HG02884 (cell line): Measurements from ENCODE around the gene IBA57.

Source experiments
- ATAC-seq: cut with Tn5 transposase; IDR thresholded peaks from one replicate; pipeline ENCODE4 v1.9.1; 2021; ENCODE audit warnings: mild to moderate bottlenecking, moderate library complexity; ENCODE audit not compliant: unreplicated experiment

IBA57 gene

DNA sequence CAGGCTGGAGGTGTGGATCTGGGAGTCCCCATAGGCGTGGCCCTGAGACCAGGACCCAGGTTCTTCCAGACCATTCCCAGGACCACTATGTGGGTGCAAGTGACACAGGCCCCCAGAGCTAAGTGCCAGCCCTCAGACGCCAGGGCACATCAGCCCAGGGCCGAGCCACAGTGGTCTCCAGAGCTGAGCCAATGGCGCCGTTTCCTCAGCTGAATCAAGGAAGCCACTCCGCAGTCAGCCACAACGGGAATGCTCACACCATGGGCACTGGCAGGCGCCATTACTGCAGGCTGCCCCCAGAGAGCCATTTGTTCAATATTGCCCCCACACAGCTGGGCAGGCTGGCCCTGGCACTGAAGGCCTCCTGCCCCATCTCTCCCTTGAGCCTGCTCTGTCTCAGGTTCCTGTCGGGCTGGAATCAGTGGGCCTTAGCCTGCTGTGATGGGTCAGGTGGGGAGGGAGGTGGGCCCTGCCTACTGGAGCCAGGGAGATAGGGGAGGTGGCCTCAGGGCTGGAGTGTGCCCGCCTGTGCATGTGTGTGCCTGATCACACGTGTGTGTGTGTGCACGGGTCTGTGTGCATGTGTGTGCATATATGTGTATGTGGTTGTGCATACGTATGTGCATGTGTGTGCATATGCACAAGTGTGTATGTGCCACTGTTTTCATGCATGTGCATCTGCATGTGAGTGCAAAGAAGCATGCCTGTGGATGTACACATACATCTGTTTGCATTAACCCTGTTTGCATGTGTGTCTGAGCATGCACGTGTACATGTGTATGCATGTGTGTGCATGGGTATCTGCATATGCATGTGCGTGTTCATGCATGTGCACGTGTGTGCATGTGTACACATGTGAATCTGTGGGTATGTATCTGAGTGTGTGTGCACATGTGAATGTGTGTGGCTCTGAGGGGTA is 9.7 kb upstream of the IBA57 start:
- no peak for ATAC-seq

DNA sequence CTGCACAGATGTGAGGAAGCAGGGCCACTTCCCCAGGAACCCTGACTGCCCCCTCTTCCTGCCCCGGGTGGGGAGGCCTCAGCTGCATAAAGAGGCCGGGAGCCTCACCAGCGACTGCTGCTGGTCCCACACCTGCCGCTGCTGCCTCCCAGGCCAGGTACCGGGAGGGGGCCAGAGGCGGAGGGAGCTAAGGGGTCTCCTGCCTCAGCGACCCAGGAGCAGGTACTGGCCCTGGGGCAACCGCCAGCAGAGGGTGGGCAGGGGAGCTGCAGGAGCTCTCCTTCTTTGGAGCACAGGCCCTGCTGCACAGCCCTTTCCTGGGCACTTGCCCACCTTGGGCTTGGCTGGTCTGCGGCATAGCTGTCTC is 9.1 kb upstream of the IBA57 start:
- no peak for ATAC-seq

DNA sequence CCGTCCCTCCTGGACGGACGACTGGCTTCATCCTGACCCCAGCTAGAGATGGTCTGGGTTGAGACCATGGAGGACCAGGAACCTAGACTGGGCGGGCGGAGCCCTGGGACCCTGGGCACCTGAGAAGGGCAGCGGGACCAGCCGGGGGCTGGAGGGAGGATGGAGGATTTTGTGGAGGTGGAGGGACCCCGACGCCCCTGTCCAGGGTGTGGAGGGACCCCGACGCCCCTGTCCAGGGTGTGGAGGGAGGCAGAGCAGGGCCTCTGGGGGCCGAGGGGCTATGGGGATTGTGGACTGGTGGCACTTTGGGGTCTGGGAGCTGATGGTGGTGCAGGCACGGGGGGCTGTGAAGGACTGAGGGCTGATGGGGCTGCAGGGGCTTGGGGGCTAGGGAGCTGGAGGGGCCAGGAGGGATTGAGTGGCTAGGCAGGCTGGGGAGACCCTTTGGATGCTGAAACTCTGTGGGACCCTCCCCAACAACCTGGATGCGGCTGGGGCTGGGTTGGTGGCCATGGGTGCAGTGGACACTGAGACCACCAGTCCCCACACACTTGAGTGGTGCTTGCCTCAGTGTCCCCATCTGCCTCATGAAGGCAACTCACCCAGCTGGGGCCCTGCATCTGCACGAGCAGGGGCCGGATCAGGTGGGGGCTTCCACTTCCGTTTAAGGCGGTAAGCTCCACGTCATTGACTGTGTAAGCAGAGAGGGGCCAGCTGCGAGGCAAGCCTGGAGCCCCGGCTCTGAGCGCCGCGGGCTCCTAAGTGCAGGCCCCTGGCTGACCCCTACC is 8.5 kb upstream of the IBA57 start:
- ATAC-seq, result no peak

DNA sequence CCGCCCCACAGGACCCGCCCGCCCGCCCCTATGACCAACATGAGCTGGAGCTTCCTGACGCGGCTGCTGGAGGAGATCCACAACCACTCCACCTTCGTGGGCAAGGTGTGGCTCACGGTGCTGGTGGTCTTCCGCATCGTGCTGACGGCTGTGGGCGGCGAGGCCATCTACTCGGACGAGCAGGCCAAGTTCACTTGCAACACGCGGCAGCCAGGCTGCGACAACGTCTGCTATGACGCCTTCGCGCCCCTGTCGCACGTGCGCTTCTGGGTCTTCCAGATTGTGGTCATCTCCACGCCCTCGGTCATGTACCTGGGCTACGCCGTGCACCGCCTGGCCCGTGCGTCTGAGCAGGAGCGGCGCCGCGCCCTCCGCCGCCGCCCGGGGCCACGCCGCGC is 7.9 kb upstream of the IBA57 start:
- ATAC-seq, result no peak

DNA sequence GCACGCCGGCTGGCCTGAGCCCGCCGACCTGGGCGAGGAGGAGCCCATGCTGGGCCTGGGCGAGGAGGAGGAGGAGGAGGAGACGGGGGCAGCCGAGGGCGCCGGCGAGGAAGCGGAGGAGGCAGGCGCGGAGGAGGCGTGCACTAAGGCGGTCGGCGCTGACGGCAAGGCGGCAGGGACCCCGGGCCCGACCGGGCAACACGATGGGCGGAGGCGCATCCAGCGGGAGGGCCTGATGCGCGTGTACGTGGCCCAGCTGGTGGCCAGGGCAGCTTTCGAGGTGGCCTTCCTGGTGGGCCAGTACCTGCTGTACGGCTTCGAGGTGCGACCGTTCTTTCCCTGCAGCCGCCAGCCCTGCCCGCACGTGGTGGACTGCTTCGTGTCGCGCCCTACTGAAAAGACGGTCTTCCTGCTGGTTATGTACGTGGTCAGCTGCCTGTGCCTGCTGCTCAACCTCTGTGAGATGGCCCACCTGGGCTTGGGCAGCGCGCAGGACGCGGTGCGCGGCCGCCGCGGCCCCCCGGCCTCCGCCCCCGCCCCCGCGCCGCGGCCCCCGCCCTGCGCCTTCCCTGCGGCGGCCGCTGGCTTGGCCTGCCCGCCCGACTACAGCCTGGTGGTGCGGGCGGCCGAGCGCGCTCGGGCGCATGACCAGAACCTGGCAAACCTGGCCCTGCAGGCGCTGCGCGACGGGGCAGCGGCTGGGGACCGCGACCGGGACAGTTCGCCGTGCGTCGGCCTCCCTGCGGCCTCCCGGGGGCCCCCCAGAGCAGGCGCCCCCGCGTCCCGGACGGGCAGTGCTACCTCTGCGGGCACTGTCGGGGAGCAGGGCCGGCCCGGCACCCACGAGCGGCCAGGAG is 7.2 kb upstream of the IBA57 start:
- ATAC-seq, result no peak

DNA sequence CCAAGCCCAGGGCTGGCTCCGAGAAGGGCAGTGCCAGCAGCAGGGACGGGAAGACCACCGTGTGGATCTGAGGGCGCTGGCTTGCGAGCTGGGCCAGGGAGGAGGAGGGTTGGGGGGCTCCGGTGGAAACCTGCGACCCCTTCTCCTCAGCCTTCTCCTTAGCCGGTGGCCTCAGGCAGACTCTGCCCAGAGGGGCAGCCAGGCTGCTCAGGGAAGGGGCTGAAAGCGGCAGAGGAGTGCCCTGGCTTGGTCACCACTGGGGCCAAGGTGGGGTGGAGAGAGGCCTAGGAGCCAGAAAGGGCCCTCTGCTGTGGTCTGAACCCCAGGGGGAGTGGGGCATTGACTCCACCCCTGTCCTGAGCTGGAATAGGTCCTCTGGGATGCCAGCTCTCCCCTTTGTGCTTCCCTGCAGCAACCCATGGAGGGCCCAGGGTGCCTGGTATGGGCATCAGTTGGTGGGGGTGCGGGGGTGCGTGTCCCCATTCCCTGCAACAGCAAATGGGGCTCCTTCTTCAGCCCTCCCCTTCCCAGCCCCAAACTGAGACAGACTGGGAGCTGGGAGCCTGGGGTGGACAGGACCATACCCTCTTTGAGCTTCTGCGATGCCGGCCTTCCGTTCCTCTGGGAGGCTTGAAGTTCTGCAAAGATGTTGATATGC is 6.5 kb upstream of the IBA57 start:
- ATAC-seq, result no peak

DNA sequence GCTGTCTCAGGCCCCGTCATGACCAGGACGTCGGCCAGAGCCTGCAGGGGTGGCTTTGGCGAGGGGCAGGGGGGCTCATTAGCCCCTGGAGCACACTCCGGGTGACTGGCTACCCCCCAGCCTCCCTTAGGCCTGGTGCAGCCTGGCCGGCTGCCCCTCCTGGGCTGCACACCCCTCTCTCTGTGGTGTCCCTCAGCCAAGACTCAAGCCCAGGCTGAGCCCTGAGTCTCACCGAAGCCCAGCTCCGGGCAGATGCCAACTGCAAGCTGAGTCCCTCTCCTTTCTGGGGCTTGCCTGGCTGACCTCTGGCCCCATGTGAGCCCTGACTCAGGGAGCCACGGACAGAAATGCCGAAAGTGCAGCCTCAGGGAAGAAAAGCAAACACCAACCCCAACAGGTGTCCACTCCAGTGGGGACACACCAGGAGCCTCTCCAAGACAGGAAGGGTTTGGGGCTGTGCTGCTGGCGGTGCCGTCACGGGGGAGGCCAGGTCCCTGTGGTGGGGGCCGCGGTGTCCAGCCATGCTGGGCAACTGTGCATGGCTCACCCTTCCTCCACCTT is 5.3 kb upstream of the IBA57 start:
- no peak for ATAC-seq

DNA sequence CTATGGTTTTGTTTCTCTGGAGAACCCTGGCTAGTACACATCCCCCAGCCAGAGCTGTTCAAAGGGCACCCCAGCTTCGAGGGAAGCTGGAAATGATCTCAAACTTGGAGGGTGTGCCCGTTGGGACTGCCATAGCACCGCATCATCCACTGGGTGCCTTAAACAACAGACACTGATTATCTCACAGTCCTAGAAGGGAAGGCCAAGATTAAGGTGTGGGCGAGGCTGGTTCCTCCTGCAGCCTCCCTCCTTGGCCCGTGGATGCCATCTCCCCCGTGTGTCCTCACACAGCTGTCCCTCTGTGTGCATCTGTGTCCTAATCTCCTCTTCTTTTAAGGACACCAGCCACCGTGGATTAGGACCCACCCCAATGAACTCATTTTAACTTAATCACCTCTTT is 4.2 kb upstream of the IBA57 start:
- ATAC-seq, result no peak

DNA sequence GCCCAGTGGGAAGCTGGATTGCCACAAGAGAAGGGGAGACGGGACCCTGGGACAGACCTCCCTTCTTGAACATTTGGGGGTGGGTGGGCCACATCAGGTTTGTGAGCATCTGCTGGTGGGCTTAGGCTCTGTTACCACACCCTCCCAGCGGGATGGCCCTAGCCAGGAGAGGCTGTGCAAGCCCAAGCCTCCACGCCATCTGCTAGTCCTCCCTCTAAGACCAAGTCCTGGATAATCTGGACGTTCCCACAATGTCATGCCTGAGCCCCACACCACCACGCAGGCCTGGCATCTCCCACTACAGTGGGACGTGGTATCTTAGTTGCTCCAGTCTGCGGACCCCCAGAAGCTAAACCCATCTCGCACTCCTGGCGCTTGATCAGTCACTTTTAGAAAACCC is 3.7 kb upstream of the IBA57 start:
- no peak for ATAC-seq

DNA sequence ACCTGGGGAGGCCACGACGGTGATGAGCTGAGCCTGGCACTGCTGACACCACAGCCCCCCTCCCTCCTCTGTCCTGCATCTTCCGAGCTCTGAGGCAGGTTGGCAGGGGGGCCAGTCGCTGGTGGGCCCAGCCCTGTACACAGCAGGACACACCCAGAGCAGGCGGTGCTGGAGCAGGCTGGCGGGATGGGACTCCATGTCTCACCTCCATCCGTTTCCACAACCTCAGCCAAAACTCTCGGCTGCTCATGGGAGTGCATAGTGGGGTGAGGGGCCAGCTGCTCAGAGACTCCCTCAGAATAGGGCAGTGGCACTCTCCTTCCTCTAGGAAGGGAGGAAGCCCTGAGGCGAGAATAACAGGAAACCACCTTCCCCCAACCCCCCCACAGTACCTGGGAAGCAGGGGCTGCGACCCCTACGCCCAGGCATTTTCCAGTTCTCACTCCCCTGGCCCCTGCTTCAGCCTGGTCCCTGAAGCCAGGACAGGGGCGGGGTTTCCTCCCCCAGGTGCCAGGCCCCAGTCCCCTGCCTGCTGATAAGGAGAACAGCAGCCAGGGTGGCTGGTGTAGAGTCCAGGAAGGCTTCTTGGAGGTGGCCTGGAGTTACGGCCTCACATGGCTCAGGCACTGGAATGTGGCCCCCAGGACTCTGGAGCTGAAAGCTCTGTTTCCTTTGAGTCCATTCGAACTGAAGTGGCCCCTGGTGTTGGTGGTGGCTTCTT is 3.2 kb upstream of the IBA57 start:
- no peak for ATAC-seq

DNA sequence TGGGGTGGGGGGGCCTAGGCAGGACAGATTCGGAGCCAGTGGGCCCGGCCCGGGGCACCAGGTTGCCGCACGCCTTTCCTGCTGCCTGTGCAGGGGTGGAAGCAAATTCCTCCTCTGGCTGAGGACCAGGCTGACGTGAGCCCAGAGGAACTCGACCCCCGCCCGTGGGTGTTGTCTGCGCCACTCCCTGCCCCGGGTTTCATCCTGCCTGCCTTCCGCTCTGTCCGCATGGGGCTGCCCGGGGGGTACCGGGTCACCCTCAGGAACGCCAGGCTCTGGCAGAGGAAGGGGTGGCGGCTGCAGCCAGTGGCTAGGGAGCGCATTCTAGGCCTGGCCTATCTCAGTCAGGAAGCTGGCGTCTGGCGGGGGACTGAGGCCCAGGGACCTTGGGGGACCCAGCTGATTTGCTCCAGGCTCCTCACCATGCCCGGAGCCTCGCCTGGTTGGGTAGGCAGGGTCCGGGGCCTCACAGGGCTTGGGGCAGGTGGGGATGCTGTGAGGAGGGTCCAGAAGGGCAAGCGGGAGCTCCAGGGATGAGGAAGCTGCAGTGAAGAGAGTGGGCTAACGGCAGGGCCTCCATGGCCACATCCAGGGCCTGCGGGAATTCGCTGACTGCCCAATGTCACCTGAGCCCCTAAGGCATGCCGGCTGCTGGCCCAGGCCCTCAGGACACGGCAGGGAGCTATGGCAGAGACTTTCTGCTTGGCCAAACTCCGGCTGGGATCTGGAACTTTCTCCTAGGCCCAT is 2.4 kb upstream of the IBA57 start:
- ATAC-seq, result no peak

DNA sequence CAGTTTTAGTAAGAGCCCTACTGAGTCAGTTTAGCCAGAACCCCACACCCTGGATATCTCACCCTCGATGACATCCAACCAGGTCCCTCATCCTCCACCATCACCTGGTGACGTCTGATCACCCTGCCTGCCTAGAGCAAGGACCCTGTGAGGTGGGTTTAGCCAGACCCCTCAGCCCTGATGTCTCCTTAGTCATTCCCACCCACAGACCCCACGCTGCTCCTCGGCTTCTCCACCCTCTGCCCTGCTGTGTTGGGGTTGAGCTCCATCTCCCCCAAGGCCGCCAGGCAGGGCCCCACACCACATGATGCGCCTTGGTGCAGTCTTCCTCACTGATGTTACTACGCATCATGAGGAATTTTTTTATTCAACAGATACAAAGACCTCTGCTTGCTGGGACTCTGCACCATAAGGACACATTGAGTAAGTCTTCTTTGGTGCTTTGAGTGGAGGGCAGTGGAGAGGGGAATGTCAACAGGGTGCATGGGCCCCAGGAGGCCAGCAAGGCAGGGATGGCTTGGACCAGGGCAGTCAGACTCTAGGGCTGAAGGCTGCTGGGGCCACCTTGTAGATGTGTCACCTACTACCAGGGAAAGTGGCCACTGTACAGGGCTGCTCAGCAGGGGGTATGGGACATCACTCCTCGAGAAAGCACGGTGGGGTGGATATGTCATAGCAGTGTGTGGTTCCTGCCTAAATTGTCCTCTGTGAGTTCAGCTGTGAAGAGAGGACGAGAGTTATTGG is 1.7 kb upstream of the IBA57 start:
- ATAC-seq, result no peak

DNA sequence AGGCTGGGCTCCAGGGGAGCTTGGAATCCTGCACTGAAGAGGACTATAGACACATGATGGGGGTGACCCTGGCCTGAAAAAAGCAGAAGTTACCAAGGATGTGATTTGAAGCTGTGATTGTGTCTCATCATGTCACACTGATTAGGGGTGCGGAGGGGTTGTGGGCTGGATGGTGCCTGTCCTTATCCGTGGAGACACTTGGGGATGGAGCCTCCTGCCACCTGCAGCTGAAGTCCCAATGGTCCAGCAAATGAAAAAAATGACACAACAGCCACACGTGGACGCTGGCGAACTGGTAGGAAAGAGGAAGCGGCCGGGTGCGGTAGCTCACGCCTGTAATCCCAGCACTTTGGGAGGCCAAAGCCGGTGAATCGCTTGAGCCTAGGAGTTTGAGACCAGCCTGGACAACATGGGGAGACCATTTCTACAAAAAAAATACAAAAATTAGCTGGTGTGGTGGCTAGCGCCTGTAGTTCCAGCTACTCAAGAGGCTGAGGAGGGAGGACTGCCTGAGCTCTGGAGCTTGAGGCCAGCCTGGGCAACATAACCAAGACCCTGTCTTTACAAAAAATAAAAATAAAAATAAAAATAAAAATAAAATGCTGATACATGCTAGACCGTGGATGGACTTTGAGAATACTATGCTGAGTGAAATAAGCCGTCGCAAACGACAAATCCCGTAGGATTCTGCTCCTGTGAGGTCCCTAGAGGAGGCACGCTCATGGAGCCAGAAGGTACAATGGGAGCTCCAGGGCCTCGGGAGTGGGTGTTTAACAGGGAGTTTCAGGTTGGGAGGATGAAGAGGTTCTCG is 838 bp upstream of the IBA57 start:
- ATAC-seq, result peak; percentile 0

DNA sequence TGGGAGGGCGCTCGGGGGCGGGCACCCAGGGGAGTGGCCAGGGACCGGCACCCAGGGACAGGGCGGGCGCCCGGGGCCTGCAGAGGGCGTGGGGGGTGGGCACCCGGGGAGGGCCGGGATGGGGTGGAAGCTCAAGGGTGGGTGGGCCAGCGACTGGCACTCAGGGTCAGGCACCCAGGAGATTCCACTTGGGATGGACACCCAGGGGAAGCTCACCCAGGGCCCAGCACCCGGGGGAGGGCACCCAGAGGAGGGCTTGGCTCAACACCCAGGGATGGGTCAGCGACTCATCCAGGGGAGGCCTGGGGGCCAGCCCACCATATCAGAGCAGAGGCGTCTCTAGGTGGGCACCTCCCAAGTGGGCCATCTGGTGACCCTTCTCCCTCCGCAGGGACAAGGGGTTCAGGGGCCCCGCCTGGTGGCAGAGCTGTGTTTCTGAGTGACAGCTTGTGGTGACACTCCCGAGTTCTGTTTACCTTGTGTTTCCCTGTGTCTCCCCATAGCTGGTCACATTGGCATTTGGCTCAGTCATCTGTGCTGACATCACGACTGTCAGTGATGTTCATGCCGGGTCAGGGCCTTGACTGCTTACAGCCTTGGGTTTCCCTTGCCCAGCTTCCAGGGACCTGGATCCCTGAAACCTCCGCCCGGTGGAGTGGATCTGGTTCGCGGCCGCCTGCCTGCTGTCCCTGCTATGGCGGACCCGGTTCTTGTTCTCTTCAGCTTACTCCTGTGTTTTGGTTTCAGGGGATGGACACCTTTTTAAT is 749 bp downstream of the IBA57 start:
- ATAC-seq, result peak; percentile 13

DNA sequence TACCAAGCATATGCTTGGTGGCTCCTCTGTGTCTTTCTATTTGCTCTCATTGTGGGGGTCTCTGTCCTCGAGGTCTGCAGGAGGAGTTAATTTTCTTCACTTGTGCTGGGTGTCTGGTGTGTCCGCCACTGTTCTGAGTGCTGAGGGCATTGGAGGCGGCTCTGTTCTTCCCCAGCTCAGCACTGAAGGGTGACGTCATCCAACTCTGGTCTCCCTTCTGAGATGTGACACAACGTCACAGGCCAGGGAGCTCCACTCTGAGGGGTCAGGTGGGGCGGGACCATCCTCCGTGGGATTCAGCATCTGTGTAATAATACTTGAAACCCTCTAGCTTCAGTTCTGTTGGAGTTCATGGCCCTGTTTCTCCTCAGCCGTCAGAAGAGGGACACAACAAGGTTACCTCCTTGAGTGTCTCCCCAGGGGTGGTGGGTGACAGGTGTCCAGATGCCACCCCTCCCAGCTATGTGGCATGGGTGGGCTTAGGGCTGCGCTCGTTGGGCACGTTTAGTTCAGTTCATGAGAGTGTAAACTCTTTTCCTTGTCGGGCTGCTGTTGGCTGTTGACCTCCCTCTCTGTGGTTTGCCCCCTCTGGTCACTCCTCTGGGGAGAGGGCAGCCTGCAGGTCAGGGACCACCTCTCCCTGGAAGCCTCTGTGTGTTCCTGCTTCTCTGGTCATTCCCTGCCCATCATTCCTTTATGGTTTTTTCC is 3.1 kb downstream of the IBA57 start:
- no peak for ATAC-seq

DNA sequence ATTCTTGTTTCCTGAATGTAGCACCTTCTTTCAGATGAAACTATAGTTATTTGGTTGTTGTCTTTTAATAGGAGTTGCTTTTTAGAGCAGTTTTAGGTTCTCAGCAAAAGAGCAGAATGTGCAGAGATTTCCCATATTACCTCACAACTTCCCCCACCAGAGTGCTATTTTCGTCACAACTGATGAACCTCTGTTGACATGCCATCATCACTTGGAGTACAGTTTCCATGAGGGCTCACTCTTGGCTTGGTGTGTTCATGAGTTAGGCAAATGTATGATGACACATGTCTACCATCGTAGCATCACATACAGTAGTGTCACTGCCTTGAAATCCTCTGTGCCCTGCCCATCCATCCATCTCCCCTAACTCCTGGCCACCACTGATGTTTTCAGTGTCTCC is 3.7 kb downstream of the IBA57 start:
- no peak for ATAC-seq
